Measurements from ENCODE around the gene CSRNP3. TPM values are rescaled to one million over a fixed set of nuclear protein-coding genes. Genes with fewer than 3 reads are reported as not detected.

The CSRNP3 gene
- total and polyA plus RNA-seq, 12 donors: 1.3 to 20.1 (median 4.9) TPM

DNA sequence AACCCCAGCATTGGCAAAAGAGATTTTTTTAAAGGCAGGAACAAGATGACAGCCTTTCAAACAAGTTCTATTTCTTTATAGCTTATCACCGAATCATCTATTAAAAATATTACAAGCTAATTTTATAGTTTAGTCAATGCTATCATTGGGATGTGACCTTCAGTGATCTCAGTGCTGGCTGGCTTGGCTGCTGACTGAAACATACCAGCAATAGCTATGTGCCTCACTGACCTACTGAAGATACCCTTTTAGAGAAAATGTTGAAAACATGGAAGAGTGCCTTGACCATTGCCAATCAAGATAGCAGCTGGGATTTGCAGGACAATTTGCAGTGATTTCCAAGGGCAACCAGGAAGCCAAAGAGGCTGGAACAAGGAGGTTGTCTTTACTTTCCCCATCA lies 44.0 kb downstream of the CSRNP3 start:
- peak; percentile 29 to 74 (median 39) for DNase-seq
- peaks cover 0 to 11% of the 10 kb centered on the region in 2 donors for H3K4me1 ChIP-seq (replicated peaks in 1 of 2)
- H3K27me3 ChIP-seq: no peaks in the 10 kb centered on the region
- no peaks in the 10 kb centered on the region for H3K9me3 ChIP-seq (replicated peaks in 1 of 3)
- H3K4me3 ChIP-seq: no peak overlapping the region
- no peaks in the 10 kb centered on the region for H3K36me3 ChIP-seq (replicated peaks in 1 of 2)
- WGBS, 4 donors: 28 to 67% (median 44%) methylated on average over 1 of the region's 1 CpG
- TF ChIP-seq POLR2A (IDR thresholded peaks at IDR 0.05): no peak
- TF ChIP-seq, protein P1, sequence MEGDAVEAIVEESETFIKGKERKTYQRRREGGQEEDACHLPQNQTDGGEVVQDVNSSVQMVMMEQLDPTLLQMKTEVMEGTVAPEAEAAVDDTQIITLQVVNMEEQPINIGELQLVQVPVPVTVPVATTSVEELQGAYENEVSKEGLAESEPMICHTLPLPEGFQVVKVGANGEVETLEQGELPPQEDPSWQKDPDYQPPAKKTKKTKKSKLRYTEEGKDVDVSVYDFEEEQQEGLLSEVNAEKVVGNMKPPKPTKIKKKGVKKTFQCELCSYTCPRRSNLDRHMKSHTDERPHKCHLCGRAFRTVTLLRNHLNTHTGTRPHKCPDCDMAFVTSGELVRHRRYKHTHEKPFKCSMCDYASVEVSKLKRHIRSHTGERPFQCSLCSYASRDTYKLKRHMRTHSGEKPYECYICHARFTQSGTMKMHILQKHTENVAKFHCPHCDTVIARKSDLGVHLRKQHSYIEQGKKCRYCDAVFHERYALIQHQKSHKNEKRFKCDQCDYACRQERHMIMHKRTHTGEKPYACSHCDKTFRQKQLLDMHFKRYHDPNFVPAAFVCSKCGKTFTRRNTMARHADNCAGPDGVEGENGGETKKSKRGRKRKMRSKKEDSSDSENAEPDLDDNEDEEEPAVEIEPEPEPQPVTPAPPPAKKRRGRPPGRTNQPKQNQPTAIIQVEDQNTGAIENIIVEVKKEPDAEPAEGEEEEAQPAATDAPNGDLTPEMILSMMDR (IDR thresholded peaks at IDR 0.05): no peak
- intact Hi-C loops (cut with DNase I): no loop called here
- H3K27ac ChIP-seq: no peak overlapping the region

DNA sequence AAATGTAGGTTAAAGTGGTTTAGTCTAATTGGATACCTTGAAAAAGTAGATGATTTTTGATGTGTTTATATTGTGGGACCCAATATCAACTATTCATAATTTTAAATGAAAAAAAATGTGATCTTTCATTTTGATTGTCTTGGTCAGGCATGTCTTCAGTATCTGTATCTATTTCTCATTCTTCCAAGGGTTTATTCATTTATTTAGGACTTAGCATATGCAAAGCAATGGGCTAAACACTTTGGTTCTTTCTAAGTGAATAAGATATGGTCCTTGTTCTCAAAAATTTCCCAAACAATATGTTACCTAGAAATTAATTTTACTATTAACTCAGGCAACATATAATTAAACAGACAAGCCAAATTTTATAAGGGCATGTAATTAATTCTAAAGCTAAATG lies 49.1 kb downstream of the CSRNP3 start:
- H3K4me1 ChIP-seq (replicated peaks in 1 of 2): peaks cover 0 to 4% of the 10 kb centered on the region in 2 donors
- TF ChIP-seq POLR2A (IDR thresholded peaks at IDR 0.05): no peak
- TF ChIP-seq, protein P1 (IDR thresholded peaks at IDR 0.05): no peak
- H3K36me3 ChIP-seq (replicated peaks in 1 of 2): no peaks in the 10 kb centered on the region
- no peak overlapping the region for H3K27ac ChIP-seq
- no peak for DNase-seq
- no peaks in the 10 kb centered on the region for H3K27me3 ChIP-seq
- no peak overlapping the region for H3K4me3 ChIP-seq
- H3K9me3 ChIP-seq (replicated peaks in 1 of 3): no peaks in the 10 kb centered on the region
- intact Hi-C loops (cut with DNase I): no loop called here

GRCh38 chr2:165522719-165523118 lies 53.2 kb downstream of the CSRNP3 start:
- no peaks in the 10 kb centered on the region for H3K4me1 ChIP-seq (replicated peaks in 1 of 2)
- no peaks in the 10 kb centered on the region for H3K27me3 ChIP-seq
- no peaks in the 10 kb centered on the region for H3K36me3 ChIP-seq (replicated peaks in 1 of 2)
- DNase-seq: no peak
- H3K27ac ChIP-seq: no peak overlapping the region
- no peaks in the 10 kb centered on the region for H3K9me3 ChIP-seq (replicated peaks in 1 of 3)
- TF ChIP-seq, protein P1 (IDR thresholded peaks at IDR 0.05): no peak
- TF ChIP-seq POLR2A (IDR thresholded peaks at IDR 0.05): no peak
- no peak overlapping the region for H3K4me3 ChIP-seq
- intact Hi-C loops (cut with DNase I): no loop called here
- WGBS, 4 donors: 79 to 88% (median 83%) methylated on average over 3 of the region's 3 CpGs

- Histone ChIP-seq H3K4me3 (no peak overlapping the region), H3K36me3 (replicated peaks in 1 of 2) (no peaks in the 10 kb centered on the region), H3K9me3 (replicated peaks in 1 of 3) (peaks cover 0 to 4% (median 0%) of the 10 kb centered on the region in 3 donors), H3K27ac (no peak overlapping the region), H3K27me3 (no peaks in the 10 kb centered on the region), H3K4me1 (replicated peaks in 1 of 2) (no peaks in the 10 kb centered on the region)
- DNase-seq: no peak
- 80 to 92% (median 82%) methylated on average over 1 of the region's 1 CpG for WGBS, 4 donors
- intact Hi-C loops (cut with DNase I): no loop called here
- TF ChIP-seq POLR2A (IDR thresholded peaks at IDR 0.05): no peak
- TF ChIP-seq, protein P1 (IDR thresholded peaks at IDR 0.05): no peak
These were observed 55.2 kb downstream of the CSRNP3 start for GRCh38 chr2:165524720-165525119.
